Cerebellar nuclear complex (tissue), 1 donor: ENCODE measurements around the gene NDUFS3.
"Not testable (repeated sequence)": the region's sequence is repeated elsewhere in the genome, so short reads cannot be mapped to it uniquely, and the experiment has no call there.

Experiments used
- DNase-seq, 2 experiments: peaks; one replicate each; lab custom pipeline; 2025; lab: John Stamatoyannopoulos, UW

Gene NDUFS3

GRCh38 chr11:47560426-47560825 lies 18.4 kb upstream of the NDUFS3 start:
- no peak for DNase-seq

GRCh38 chr11:47562393-47562792 lies 16.5 kb upstream of the NDUFS3 start:
- DNase-seq, result not testable (repeated sequence)

GRCh38 chr11:47564366-47564765 lies 14.5 kb upstream of the NDUFS3 start:
- DNase-seq, result not testable (repeated sequence)

GRCh38 chr11:47564933-47565339 lies 13.9 kb upstream of the NDUFS3 start:
- no peak for DNase-seq

GRCh38 chr11:47565340-47566148 lies 13.3 kb upstream of the NDUFS3 start, which contains the start of gene PTPMT1:
Gene PTPMT1, plus strand, starts transcription at chr11:47565599. Its CDS starts 24 bp downstream, at chr11:47565623.
- DNase-seq, result no peak

GRCh38 chr11:47566149-47566698 lies 12.7 kb upstream of the NDUFS3 start:
- DNase-seq, result no peak

GRCh38 chr11:47569646-47570045 lies 9.2 kb upstream of the NDUFS3 start:
- DNase-seq, result no peak

GRCh38 chr11:47570651-47571356 lies 8.1 kb upstream of the NDUFS3 start:
- DNase-seq, result no peak

GRCh38 chr11:47571357-47571729 lies 7.5 kb upstream of the NDUFS3 start:
- no peak for DNase-seq

- no peak for DNase-seq
These were observed 7.0 kb upstream of the NDUFS3 start for GRCh38 chr11:47571895-47572294.

GRCh38 chr11:47572715-47573255 lies 6.1 kb upstream of the NDUFS3 start:
- DNase-seq, result no peak

- no peak for DNase-seq
These were observed 5.6 kb upstream of the NDUFS3 start for GRCh38 chr11:47573321-47573720.

- no peak for DNase-seq
These were observed 1.3 kb upstream of the NDUFS3 start for GRCh38 chr11:47577460-47578041.

- no peak for DNase-seq
These were observed 5.0 kb downstream of the NDUFS3 start for GRCh38 chr11:47583844-47584243.

- DNase-seq, result no peak
These were observed 7.4 kb downstream of the NDUFS3 start, which contains the start of gene FAM180B for GRCh38 chr11:47586098-47586855. Gene FAM180B, plus strand, starts transcription at chr11:47586678. Its CDS starts 91 bp downstream, at chr11:47586769.

GRCh38 chr11:47587039-47587716 lies 8.3 kb downstream of the NDUFS3 start:
- no peak for DNase-seq

- DNase-seq, result no peak
These were observed 9.0 kb downstream of the NDUFS3 start for GRCh38 chr11:47587723-47588326.

GRCh38 chr11:47589118-47589517 lies 10.2 kb downstream of the NDUFS3 start:
- no peak for DNase-seq

- no peak for DNase-seq
These were observed 10.7 kb downstream of the NDUFS3 start for GRCh38 chr11:47589584-47589976.
